ENCODE data around the gene ABCF1.

GRCh38 chr6:30591008-30591407 is 19.8 kb downstream of the ABCF1 start:
- no peak for TF ChIP-seq POLR2A (IDR thresholded peaks at IDR 0.05)
- TF ChIP-seq CTCF (IDR thresholded peaks at IDR 0.05): no peak
